PC-9 (cell line): ENCODE measurements around the gene C16orf95. TPM values are rescaled to one million over a fixed set of nuclear protein-coding genes. Genes with fewer than 3 reads are reported as not detected.

Experiments used
- BruUV-seq: library from RNA; stranded (reverse); fragments of 400-500 nt; replicated peaks from 2 replicates; lab custom pipeline; 2021; lab: Mats Ljungman, UMichigan
- CTCF ChIA-PET: fragments of 300-600 bp; sonication (Branson Sonifier 250); formaldehyde crosslinking; loops from one replicate; lab custom pipeline; 2022; ENCODE audit warnings: antibody characterized with exemption; lab: Charles Lee
- POLR2A ChIA-PET: fragments of 300-600 bp; sonication (Branson Sonifier 250); formaldehyde crosslinking; loops from one replicate; lab custom pipeline; 2022; ENCODE audit warnings: antibody characterized with exemption; ENCODE audit not compliant: unreplicated experiment; lab: Charles Lee
- DNase-seq, 2 experiments: peaks; one replicate each; pipeline versions ENCODE4 v3.0.0 to v3.0.0-alpha.2; 2015 to 2022; ENCODE audit warnings: mixed read lengths in 1 of 2
- H2AFZ ChIP-seq: fragments of 200-600 bp; sonication (generic); 2 replicates; pipeline ENCODE4 v1.8.1; 2017; ENCODE audit warnings: antibody characterized with exemption
- H3F3A ChIP-seq: fragments of 200-600 bp; sonication (generic); 2 replicates; pipeline ENCODE4 v1.8.1; 2017; ENCODE audit warnings: antibody characterized with exemption, mild to moderate bottlenecking, low read depth; ENCODE audit not compliant: insufficient read depth
- H3K27ac ChIP-seq: fragments of 200-600 bp; sonication (generic); 2 replicates; pipeline ENCODE4 v1.6.1; 2016; ENCODE audit warnings: mixed run types
- H3K27me3 ChIP-seq: fragments of 200-600 bp; sonication (generic); 2 replicates; pipeline ENCODE4 v1.6.1; 2016; ENCODE audit warnings: low read depth, mixed run types; ENCODE audit not compliant: insufficient read depth
- H3K36me3 ChIP-seq: fragments of 200-600 bp; sonication (generic); 2 replicates; pipeline ENCODE4 v1.6.1; 2016; ENCODE audit warnings: low read depth, mixed run types
- H3K4me1 ChIP-seq: fragments of 200-600 bp; sonication (generic); replicated peaks from 2 replicates; pipeline ENCODE4 v1.6.1; 2016; ENCODE audit warnings: mixed run types; ENCODE audit not compliant: insufficient read depth
- H3K4me2 ChIP-seq: fragments of 200-600 bp; sonication (generic); 2 replicates; pipeline ENCODE4 v1.6.1; 2017; ENCODE audit warnings: mixed run types
- H3K4me3 ChIP-seq: fragments of 200-600 bp; sonication (generic); 2 replicates; pipeline ENCODE4 v1.6.1; 2016; ENCODE audit warnings: mixed run types
- H3K79me2 ChIP-seq: fragments of 200-600 bp; sonication (generic); 2 replicates; pipeline ENCODE4 v1.6.1; 2017; ENCODE audit warnings: low read depth, mixed run types
- H3K9me2 ChIP-seq: fragments of 200-600 bp; sonication (generic); 2 replicates; pipeline ENCODE4 v1.8.1; 2017; ENCODE audit warnings: mild to moderate bottlenecking; ENCODE audit not compliant: insufficient read depth
- H3K9me3 ChIP-seq: fragments of 200-600 bp; sonication (generic); 2 replicates; pipeline ENCODE4 v1.8.1; 2016; ENCODE audit warnings: low read depth; ENCODE audit not compliant: insufficient read depth
- H4K20me1 ChIP-seq: fragments of 200-600 bp; sonication (generic); 2 replicates; pipeline ENCODE4 v1.8.1; 2017; ENCODE audit not compliant: insufficient read depth
- CTCF ChIP-seq: fragments of 200-600 bp; sonication (generic); conservative IDR thresholded peaks from 2 replicates; pipeline ENCODE4 v1.6.1; 2017; ENCODE audit warnings: mixed run types, antibody characterized with exemption, mild to moderate bottlenecking, moderate library complexity
- EZH2 ChIP-seq: fragments of 200-600 bp; sonication (generic); IDR thresholded peaks from 2 replicates; pipeline ENCODE4 v1.8.0; 2017; ENCODE audit warnings: antibody characterized with exemption, low read depth
- intact Hi-C: fragments of 100-400 bp; cut with micrococcal nuclease; formaldehyde crosslinking; loops from one replicate; pipeline ENCODE4 v1.10.0; 2022; ENCODE audit not compliant: unreplicated experiment
- total RNA-seq: library from RNA; stranded (reverse); gene quantifications from 2 replicates; pipeline ENCODE4 v1.2.3, GENCODE V29; 2021

The C16orf95 gene
- total RNA-seq, 1 experiment from 2014 or later = 7.5 TPM

- intact Hi-C loops = loop anchor here (5.0 kb wide), 2 partner anchors 63 to 318 kb away; partner anchors contain the start of gene FBXO31
- H3K4me3 ChIP-seq = no peak overlapping the region
Measured at GRCh38 chr16:87319011-87319410, 1.8 kb upstream of the C16orf95 start.

GRCh38 chr16:87317750-87318644 lies 805 bp upstream of the C16orf95 start:
- H3F3A ChIP-seq = peaks cover 14% of the 10 kb centered on the region; the same call in 1 of the 2 replicates
- no peaks in the 10 kb centered on the region for H4K20me1 ChIP-seq
- intact Hi-C loops = loop anchor here (5.0 kb wide), 2 partner anchors 64 to 319 kb away; partner anchors contain the start of gene FBXO31
- no peaks in the 10 kb centered on the region for H3K9me2 ChIP-seq
- H3K79me2 ChIP-seq = peaks cover 18% of the 10 kb centered on the region
- H2AFZ ChIP-seq = peak overlapping the region; percentile 98
- peak overlapping the region; percentile 94 for H3K4me2 ChIP-seq
- H3K36me3 ChIP-seq = no peaks in the 10 kb centered on the region
- peak overlapping the region; percentile 99 for H3K4me3 ChIP-seq
- DNase-seq = no peak
- H3K27me3 ChIP-seq = no peaks in the 10 kb centered on the region
- no peak for TF ChIP-seq CTCF
- TF ChIP-seq EZH2 = no peak
- peaks cover 6% of the 10 kb centered on the region; the same call in 1 of the 2 replicates for H3K4me1 ChIP-seq
- POLR2A ChIA-PET = interaction anchor here (0.6 to 1.0 kb wide), 5 partner anchors 65 to 767 kb away, joined by 3 to 6 read pairs (median 4); partner anchors contain the start of gene FBXO31
- BruUV-seq = TSS peak; percentile 69
- CTCF ChIA-PET = interaction anchor here (0.6 kb wide), 2 partner anchors 67 to 801 kb away, joined by 5 read pairs; no protein-coding TSS in a partner anchor
- no peaks in the 10 kb centered on the region for H3K9me3 ChIP-seq
- H3K27ac ChIP-seq = peak overlapping the region; percentile 86

More at GRCh38 chr16:87319011-87319410, 1.8 kb upstream of the C16orf95 start:
- H3K4me2 ChIP-seq = peak overlapping the region; percentile 94
- H3K9me2 ChIP-seq = no peaks in the 10 kb centered on the region
- POLR2A ChIA-PET = no interaction called here
- DNase-seq = no peak
- no peaks in the 10 kb centered on the region for H3K27me3 ChIP-seq
- peaks cover 6% of the 10 kb centered on the region; the same call in 1 of the 2 replicates for H3K4me1 ChIP-seq
- no peaks in the 10 kb centered on the region for H3K36me3 ChIP-seq
- CTCF ChIA-PET = interaction anchor here (0.6 kb wide), 1 partner anchor 66 kb away, joined by 5 read pairs; no protein-coding TSS in a partner anchor
- H4K20me1 ChIP-seq = no peaks in the 10 kb centered on the region
- H3K79me2 ChIP-seq = peaks cover 18% of the 10 kb centered on the region
- peaks cover 14% of the 10 kb centered on the region; the same call in 1 of the 2 replicates for H3F3A ChIP-seq
- no TSS peak for BruUV-seq
- TF ChIP-seq EZH2 = no peak
- no peak for TF ChIP-seq CTCF
- no peaks in the 10 kb centered on the region for H3K9me3 ChIP-seq
- no peak overlapping the region for H2AFZ ChIP-seq
- H3K27ac ChIP-seq = no peak overlapping the region

- no peak for DNase-seq
- no peaks in the 10 kb centered on the region for H3K9me3 ChIP-seq
- peak overlapping the region; percentile 98 for H2AFZ ChIP-seq
- intact Hi-C loops = loop anchor here (5.0 kb wide), 2 partner anchors 66 to 321 kb away; partner anchors contain the start of gene FBXO31
- no TSS peak for BruUV-seq
- no peaks in the 10 kb centered on the region for H3K36me3 ChIP-seq
- no peaks in the 10 kb centered on the region for H3K27me3 ChIP-seq
- ChIA-PET CTCF (no interaction called here), POLR2A (interaction anchor here (0.8 to 1.0 kb wide), 3 partner anchors 67 to 449 kb away, joined by 3 to 5 read pairs (median 3); partner anchors contain the start of genes FBXO31 and KLHDC4)
- H3K9me2 ChIP-seq = no peaks in the 10 kb centered on the region
- H3K79me2 ChIP-seq = peaks cover 18% of the 10 kb centered on the region
- peak overlapping the region; percentile 94 for H3K4me2 ChIP-seq
- peak overlapping the region; percentile 99 for H3K4me3 ChIP-seq
- H4K20me1 ChIP-seq = no peaks in the 10 kb centered on the region
- TF ChIP-seq EZH2 = no peak
- TF ChIP-seq CTCF = no peak
- peaks cover 6% of the 10 kb centered on the region; the same call in 1 of the 2 replicates for H3K4me1 ChIP-seq
- H3F3A ChIP-seq = peaks cover 14% of the 10 kb centered on the region; the same call in 1 of the 2 replicates
- H3K27ac ChIP-seq = peak overlapping the region; percentile 86
Measured at GRCh38 chr16:87316450-87316922, 706 bp downstream of the C16orf95 start.
